Epithelial cell of alveolus of lung (primary cell): Measurements from ENCODE around the gene PKD2L2. TPM values are rescaled to one million over a fixed set of nuclear protein-coding genes. Genes with fewer than 3 reads are reported as not detected.

Source experiments
- total RNA-seq: library from RNA; depleted of rRNA; stranded (reverse); fragments of >200 nt; gene quantifications from 2 replicates; pipeline ENCODE4 v1.2.1, GENCODE V29; 2015

PKD2L2 gene
- not detected in 2 replicates for total RNA-seq

GRCh38 chr5:137888863-137889759 is at the start of gene PKD2L2:
Gene PKD2L2 (plus strand): TSS chr5:137889457. CDS start chr5:137889492, 35 bp downstream.

GRCh38 chr5:137867664-137868063 is 21.6 kb upstream of the PKD2L2 start, which contains the start of gene MYOT:
Gene MYOT (plus strand): TSS chr5:137867860. CDS start chr5:137870652, 2,792 bp downstream.

Other genes starting within 250 kb of the PKD2L2 start
- gene KLHL3, start 153.4 kb upstream of the PKD2L2 start, total RNA-seq, result 0.65 and 2.2 TPM in 2 replicates
- 11.5 and 15.0 TPM in 2 replicates for gene HNRNPA0, start 135.1 kb upstream of the PKD2L2 start, total RNA-seq
- gene MYOT, start 21.6 kb upstream of the PKD2L2 start, total RNA-seq, result not detected in 2 replicates
- 5.6 and 9.7 TPM in 2 replicates for gene FAM13B, start 143.6 kb downstream of the PKD2L2 start, total RNA-seq
- gene WNT8A, start 194.6 kb downstream of the PKD2L2 start, total RNA-seq, result not detected in 2 replicates
- 1.4 and 1.7 TPM in 2 replicates for gene NME5, start 250.0 kb downstream of the PKD2L2 start, total RNA-seq